Activated T-cell treated with anti-CD3 and anti-CD28 coated beads for 1 hour (primary cell): Measurements from ENCODE around the gene ACVR1B.

Experiments
- DNase-seq: peaks from one replicate; pipeline ENCODE4 v3.0.0-alpha.2; 2020; ENCODE audit warnings: low read depth

ACVR1B gene

DNA sequence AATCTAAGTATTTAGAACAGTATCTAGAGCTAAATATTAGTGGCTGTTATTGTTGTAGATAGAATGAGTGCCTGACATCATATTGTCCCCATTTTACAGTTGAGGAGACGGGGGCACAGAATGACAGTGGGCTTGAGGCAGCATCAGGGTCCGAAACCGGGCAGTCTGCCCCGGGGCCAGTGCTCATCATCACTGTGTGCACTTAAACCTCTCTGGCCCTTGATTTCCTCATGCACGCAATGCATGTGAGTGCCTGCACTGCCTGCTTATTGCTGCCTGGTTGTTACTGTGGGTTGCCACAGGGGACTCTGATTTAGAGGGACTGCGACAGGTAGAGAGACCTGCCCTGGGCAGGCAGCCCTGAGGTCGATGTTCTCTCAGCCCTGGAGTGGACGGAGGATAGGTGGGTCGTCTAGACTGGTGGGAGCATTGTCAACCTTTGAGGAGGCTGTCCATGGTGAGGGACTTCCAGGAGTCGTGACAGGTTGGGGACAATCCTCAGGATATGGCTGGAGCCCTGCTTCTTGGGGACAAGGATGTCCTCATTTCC is 34.4 kb upstream of the ACVR1B start:
- no peak for DNase-seq

DNA sequence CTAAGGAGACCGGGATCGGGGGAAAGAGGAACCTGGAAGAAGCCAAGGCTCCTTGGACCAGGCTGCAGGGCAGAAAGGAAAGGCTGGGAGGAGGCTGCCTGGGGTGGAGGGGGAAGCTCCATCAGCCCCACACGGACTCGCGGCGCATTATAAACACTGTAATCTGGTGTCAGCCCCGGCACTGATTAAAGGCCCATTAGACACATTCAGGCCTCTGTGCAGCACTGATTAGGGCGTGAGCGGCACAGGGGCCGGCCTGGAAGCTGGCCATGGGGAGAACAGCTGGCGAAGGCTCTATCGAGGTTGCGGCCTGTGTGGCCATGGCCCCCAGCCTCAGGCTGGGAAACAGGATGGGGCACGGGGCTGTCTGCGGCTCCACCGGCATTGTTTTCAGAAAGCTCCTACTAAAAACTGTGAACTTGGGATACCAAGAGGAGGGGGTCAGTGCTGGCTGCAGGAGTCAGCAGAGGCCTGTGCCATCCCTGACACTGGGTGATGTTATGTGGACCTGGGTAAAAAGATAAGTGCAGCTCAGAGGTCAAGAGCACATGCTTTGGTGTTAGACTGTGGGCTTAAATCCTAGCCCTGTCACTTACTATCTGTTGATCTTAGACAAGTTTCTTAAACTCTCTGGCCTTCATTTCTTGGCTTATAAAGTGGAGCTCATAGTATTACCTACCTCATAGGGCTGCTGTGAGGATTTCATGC is 33.6 kb upstream of the ACVR1B start:
- no peak for DNase-seq

DNA sequence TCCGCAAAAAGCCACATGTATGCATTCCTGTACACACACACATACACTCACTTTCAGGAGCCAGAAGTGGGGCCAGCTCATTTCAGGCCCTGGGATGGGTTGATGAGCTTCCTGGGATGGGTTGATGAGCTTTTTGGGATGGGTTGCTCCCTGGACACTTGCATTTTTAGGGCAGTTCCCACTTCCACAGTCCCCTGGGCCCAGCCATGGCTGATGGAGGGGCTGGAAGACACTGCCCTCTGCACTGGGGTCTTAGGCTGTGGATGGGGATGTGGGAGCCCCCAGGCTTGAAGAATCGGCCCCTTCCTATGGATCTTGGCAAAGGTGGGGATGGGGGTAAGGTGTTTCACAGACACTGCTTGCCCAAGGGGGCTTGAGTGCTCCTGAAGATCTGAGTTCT is 31.5 kb upstream of the ACVR1B start:
- DNase-seq, result no peak

DNA sequence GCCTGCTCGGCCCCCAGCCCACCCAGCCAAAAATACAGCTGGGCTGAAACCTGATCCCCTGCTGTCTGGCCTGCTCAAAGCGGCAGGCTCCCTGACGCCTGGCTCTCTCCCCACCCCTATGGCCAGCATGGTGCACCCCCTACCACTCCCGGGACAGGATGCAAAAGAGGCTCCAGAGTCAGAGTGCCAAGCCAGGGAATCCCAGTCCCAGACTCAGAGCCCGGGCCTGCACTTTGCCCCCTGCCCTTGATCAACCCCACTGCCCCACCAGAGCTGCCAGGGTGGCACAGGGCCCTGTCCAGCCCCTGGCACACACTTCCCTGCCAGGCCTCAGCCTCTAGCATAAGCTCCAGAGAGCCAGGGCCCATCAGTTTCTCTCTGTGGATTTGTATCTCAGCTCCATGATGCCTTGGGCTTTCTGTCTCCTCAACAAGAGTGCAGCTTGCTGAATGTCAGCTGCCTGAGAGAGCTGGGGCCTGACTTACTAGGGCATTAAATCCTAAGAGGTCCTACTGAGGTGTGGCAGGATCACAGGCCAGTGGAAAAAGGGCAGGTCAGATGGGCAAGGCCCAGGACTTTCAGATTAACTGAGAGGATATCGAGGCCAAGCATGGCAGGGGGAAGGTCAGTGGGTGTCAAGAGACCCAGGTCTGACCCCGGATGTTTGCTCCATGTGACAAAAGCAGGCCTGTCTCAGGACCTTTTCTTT is 30.3 kb upstream of the ACVR1B start:
- DNase-seq, result no peak

DNA sequence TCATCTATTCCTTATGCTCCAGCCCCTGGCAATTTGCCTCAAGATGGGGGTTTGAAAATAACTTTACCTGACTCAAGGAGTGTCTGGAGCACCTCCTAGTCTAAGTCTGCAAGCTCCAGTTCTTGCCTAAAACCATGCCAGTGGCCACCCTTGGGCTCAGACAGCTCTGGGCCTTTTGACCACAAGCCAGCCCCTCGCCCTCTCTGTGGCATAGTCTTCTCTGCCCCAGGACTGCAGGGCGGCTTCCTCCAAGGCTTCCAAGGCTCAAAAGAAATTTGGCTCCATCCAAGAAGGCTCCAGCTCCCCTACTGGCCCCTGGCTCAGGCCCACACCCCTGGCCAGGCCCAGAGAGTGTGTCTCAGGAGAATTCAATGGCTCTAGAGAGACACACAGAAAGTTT is 29.4 kb upstream of the ACVR1B start:
- no peak for DNase-seq

DNA sequence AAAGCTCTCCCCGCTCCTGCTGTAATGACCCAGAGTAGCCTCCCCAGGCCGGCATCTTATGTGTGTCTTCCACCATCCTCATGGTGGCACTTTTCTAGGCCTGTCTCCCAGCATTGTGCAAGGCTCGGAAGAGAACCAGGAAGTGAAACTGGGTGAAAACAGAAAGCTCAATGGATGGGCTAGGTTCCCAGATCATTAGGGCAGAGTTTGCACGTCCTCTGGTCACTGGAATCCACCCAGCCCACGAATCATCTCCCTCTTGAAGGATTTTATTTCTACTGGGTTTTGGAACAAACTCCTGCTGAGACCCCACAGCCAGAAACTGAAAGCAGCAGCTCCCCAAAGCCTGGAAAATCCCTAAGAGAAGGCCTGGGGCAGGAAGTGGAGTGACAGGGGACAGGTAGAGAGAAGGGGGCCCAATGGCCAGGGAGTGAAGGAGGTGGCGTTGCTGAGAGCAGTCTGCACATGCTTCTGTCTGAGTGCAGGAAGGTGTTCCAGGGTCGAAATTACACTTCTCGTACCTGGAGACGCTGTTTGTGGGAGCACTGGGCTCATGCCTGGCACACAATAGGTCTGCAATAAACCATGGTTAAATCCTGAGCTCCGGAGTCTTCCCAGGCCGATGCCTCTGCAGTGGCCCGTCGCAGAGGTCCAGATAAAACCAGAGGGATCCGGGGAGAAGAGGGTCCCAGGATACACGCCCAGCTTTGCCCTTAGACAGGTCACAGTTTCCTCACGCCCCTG is 28.6 kb upstream of the ACVR1B start:
- no peak for DNase-seq

DNA sequence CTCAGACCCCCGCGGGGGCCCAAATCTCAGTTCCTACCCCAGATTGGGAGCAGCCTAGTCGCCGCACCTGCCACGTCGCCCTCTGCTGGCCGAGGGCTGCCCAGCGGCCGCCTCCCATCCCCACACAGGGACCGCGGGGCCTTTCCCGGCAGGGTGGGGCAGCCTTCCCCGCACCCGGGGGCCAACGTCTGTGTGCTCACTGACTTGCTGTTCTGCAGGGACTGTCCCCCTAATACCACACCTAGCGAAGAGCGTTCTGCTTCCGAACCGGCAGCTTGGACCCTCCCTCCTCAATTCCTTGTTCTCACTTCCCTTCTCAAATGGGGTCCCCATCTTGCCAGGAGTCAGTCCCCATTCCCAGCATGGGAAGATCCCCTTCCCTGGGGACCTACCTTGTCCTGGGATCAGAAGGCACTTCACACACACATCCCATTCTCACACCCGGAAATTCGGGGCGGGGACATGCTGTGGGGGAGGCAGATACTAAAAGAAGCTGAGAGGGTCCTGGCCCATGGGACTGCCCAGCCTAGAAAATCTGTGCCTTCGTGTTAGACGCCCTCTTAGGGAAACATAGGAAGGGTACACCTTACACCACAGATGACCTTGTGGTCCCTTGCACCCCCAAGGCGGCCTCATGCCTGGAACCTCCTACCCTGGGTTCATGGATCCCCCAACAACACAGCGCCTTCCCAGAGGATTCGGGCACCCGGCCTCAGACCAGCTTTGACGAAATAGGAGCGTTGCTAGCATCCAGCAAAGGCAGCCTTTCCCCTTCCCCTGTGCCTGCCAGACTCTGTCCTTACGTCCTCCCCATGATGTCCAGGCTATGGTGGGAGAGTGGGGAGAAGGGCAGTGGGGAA is 27.8 kb upstream of the ACVR1B start:
- peak; percentile 43 for DNase-seq

DNA sequence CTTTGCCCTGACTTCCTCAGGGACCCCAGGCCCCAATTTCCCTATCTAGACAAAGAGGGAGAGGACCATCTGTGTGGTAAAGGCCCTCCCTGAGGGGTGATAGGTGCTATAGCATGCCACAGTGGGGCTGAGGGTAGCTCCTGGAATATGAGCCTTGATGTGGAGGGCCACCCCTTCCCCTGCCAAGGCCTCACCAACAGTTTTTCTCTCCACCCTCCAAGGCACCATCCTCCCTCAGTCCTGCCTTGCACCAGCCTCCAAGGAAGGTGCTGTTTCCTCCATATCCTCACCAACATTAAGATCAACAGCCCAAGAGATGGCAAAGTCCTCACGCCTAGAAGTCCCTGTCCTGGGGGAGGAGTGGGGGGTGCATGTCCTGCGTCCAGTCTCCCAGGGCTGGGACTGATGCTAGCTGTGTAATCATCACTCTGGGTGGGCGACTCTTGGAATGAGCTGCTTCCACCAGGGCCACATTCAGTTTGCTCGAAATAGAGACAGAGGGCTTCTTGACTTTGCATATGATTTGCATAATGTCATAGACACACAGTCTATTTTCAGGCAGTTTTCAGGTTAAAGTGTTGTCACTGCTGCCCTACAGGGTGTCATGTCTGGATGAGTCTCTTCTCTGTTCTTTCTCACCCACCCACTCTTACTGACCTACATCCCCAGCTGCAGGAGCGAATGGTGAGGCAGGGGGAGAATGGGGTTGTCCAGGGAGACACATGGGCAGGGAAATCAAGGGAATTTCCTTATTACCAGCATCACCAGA is 26.8 kb upstream of the ACVR1B start:
- no peak for DNase-seq

DNA sequence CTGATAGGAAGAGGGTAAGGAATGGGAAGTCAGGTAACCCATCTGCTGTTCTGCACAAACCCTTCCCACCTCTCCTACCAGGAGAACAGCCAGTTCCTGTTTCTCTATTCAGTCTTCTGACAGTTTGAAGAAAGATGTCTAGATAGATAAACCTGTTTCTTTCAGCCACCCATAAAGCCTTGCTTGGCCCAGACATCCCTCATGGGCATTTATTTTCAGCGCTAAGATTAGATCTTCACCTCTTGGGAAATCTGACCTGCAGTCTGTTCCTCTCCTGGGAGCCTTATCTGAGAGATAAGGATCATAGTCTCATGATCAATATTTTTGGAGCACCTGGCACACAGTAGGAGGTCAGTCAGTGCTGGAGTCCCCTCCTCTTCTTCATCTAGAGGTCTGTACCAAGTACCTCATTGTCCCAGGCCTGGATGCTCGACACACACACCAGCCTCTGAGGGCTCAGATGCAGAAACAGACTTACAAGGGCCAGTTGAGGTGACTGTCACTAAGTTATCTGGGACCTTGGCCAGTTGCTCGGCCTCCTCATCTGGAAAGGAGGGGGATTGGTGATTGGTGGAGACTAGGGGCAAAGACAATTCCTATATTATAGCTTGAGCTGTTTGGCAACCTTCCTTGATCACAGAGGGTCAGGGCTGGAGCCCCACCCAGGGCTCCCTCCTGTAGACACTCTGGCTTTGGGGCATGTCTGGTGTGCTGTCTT is 26.0 kb upstream of the ACVR1B start:
- no peak for DNase-seq

DNA sequence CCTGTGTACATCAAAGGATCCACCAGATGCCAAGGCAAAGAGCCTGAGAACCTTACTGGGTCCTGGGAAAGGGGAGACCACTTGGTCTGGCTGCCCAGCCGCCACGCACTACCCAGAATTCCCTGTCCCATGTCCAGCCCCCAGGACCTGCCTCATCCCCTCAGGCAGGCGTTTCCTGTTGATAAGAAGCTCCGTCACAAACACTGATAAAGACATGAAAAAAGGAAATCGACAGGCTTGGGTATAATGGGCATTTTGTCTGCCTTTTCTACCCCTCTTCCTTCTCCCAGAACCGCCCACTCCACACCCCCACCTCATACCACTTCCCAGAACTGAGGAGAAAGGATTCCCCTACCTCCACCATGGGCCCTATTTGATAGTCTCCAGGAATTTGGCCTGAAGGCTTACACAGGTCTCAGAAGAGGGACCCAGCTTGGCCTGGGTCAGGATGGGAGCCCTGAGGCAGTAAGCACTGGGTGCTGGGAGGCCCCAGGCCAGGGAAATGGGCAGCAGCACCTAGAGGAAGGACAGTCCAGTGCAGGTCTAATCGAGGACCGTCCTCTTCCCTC is 25.4 kb upstream of the ACVR1B start:
- DNase-seq, result no peak

DNA sequence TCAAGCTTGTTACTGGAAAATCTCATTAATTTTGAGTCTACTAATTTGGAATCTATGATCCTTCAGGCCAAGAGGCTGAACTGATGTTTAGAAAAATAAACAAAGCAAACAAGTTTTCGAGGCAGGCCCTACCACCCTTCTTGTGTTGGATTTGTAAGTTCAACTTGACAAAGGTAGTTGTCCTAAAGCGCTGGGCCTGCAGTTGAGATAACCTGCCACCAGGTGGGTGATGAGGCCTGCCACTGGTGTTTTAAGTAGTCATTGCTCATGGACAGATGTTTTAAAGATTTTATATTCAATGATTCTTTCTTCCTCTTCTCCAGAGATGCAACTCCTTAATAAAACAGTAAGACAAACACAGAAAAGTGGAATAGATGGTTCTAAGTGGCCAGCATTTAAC is 24.8 kb upstream of the ACVR1B start:
- peak; percentile 42 for DNase-seq

DNA sequence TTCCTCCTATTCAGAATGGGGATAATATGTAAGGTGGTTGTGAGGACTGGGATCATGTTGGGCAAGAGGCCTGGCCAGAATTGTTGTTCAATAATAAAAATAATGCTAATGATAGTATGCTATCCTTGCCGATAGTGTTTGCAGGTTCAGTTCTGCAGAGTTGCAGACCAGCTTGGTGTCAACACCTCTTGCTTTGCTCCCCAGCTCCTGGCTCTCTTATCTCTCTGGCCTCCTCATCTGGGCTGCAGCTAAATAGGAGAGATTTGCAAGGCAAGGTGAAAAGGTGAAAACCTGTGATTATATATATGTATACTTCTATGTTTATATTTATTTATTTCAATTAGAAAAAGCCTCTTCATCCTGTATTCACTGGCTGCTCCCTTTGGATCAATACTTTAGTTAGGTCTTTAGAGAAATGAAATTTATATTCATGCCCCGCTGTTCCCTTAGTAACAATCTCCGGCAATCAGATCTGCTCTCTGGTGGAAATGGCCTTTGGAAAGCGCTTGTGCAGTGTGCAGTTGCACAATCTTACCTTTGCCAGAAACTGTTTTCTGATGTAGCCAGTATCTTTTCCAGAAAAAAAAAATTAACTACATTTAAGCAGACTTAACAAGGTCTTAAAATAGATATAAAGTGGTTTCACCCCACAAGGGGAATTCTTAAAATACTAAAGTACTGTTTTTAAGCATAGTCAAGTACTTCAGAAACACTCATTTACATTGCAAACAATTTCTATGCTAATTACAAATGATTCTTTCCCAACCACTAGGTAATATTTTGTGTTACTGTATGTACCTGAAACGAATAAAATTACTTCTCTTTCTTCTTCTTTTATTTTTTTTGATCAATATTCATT is 19.1 kb upstream of the ACVR1B start:
- no peak for DNase-seq

DNA sequence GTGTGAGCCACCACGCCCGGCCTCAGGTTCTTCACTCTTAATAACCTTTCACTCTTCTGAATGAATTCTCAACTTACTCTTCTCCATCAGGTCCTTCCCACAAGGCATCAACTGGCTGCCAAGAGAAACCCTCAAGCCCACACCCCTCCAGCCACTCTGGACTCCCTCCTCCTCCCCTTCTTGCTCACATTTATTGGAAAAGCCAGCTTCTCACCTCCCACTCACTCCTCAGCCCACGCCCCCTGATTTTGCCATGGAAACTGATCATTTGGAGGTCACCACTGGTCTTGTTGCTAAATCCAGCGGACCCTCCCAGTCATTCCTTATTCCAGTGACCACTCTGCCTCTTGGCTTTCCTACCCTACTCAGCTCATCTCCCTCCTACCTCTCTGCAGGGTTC is 17.4 kb upstream of the ACVR1B start:
- DNase-seq, result no peak

DNA sequence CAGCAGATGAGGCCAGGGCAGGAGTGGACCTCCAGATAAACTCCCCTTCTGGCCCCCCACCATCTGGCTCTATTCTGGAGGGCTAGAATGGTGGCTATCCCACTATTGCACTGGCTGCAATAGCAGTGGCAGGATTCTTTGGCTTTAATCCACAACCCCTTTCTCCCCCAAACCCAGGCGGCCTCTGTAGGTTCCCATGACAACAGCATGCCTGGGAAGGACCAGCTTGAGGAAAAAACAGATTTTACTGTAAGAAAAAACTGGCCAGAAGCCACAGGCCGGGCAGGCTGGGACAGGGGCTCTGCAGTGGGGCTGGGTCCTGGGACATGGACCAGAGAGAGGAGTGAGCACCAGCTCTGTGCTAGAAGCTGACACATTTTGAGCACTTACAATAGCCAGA is 13.6 kb upstream of the ACVR1B start:
- no peak for DNase-seq

DNA sequence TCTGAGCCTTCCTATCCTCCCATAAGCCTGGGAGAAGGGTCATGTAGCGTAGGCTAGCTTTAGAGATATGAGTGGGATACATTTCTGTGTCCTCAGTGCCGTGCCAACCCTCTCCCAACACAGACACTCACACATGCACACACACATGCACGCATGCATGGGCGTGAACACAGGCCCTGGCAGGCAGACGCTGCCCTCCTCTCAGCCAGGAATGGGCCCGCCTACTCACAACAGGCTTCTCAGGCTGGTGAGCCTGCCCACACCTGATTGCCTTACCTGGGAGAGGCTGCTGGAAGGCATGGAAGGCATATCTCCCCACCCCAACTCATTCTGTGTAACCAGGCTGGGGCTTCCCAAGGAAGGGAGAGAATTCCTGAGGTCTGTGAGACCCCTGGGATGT is 12.8 kb upstream of the ACVR1B start:
- no peak for DNase-seq

DNA sequence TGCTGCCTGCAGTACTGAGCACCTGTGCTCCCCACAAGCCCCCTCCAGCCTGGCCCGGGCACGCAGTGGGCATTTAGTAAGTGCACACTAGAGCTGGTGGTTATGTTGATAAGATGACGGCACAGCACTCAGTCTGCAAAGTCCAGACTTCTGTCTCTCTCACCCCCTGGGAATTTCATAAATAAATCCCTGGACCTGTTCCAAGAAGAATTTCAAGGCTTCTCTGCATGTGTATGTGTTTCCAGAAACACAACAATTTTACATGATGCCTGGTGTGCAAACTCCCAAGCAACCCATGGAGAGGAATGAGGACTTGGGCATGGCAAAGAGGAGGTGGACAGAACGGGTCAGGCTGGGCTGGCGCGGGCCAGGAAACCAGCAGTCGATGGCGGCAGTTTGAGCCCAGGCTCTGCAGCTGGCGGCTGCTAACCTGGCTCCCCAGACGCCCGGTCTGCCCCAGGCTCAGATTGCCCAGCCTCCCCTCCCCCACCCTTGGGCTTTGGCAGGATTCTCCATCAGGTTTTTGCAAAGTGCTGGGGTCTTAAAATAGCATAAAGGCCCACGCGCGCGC is 10.4 kb upstream of the ACVR1B start:
- DNase-seq, result no peak

DNA sequence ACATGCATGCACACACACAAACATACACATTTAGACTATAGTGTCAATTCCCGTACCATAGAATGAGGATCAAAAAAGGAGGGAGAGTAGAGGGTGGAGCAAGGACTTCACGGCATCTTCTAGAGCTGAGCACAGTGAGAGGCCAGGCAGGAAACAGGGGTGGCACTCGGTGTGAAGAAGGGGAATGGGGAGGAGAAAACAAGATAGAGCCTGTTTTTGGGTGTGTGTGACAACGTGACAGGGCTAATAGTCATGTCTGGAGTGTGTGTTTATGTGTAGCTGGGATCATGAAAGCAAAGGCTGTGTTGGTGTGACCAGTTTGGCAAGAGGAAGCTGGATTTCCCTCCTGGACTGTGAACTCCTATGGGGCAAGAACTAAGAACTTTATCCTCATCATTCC is 9.9 kb upstream of the ACVR1B start:
- no peak for DNase-seq

DNA sequence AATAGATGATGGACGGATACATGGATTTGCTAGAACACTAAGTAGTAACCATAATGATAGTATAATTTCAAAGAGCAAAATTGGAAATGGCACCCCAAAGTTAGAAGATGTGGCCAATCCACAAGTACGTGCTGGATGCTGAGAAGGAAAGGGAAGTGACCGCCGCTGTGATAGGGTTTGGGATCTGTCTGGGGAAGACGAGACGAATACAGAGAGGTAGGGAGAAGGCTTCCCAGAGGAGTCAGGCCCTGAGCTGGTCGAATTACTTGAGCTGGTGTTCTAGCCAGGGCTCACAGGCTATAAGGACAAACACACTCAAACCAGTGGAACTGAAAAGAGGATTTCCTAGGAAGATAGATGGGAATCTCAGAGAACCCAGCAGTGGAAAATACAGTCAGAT is 9.4 kb upstream of the ACVR1B start:
- DNase-seq, result no peak

DNA sequence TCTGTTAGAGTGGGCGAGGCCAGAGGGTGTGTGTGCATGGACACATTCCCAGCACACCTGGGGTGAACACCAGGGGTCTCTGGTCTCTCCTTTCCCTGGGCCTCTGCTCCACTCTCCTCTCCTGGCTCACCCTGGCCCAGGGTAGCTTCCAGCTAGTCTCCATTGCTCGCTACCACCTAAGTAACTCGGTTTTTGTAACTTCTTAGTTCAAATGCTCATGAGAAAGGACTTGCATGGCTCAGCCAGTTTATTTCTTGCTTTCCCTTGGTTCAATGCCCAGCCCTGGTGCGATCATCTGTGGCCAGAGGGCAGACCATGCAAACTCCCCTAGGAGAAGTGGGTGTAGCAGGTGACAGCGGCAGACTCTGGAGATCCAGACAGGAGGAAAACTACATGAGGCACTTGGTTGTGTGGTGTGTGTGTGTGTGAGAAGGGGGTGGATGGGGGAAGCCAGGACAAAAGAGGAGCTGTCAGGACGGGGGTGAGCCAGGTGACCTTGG is 8.9 kb upstream of the ACVR1B start:
- DNase-seq, result no peak
